Lower leg skin (tissue), 3 donors: ENCODE results near the gene HSD3B1.
"Not testable (repeated sequence)": the region's sequence is repeated elsewhere in the genome, so short reads cannot be mapped to it uniquely, and the experiment has no call there.

ENCODE experiments used
- CTCF ChIP-seq, 3 donors: fragments of 450-650 bp; IDR thresholded peaks; one replicate each; pipeline ENCODE4 v1.5.1; 2016; ENCODE audit warnings: antibody characterized with exemption in 3 of 3, mild to moderate bottlenecking in 3 of 3, moderate library complexity in 2 of 3
- POLR2A ChIP-seq, 2 donors: fragments of 450-650 bp; IDR thresholded peaks; one replicate each; pipeline ENCODE4 v1.6.1; 2016 to 2017; ENCODE audit warnings: antibody characterized with exemption in 2 of 2, mild to moderate bottlenecking in 1 of 2, moderate library complexity in 1 of 2

GRCh38 chr1:119553302-119554071, 46.5 kb downstream of the HSD3B1 start:
- not testable (repeated sequence) for TF ChIP-seq CTCF, POLR2A (IDR thresholded peaks at IDR 0.05)
